SKM-1 treated with dmso at 0.1 percent for 144 hours (cell line): ENCODE measurements around the gene CASKIN2.
"Not testable (repeated sequence)": the region's sequence is repeated elsewhere in the genome, so short reads cannot be mapped to it uniquely, and the experiment has no call there.

Experiments used
- DNase-seq: peaks from one replicate; lab custom pipeline; 2025; ENCODE audit not compliant: unreplicated experiment; lab: John Stamatoyannopoulos, UW

CASKIN2 gene

DNA sequence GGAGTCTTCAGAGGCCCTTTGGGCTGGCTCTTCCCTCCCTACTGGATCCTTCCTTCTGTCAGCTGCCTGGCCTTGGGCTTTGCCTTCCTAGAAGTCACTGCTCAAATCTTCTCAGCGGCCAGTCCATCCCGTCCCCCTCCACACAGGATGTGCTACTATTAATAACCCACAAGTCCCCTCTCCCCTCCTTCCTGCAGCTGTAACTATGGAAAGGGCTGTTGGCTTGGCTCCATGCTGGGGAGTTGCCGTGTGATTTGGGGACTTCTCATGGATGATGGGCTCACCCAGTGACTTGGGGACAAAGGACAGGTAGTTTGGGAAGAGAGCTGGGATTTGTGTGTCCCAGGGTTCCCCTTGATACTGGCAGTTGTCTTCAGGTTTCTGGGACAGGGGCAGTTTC is 39.5 kb downstream of the CASKIN2 start:
- DNase-seq, result no peak

DNA sequence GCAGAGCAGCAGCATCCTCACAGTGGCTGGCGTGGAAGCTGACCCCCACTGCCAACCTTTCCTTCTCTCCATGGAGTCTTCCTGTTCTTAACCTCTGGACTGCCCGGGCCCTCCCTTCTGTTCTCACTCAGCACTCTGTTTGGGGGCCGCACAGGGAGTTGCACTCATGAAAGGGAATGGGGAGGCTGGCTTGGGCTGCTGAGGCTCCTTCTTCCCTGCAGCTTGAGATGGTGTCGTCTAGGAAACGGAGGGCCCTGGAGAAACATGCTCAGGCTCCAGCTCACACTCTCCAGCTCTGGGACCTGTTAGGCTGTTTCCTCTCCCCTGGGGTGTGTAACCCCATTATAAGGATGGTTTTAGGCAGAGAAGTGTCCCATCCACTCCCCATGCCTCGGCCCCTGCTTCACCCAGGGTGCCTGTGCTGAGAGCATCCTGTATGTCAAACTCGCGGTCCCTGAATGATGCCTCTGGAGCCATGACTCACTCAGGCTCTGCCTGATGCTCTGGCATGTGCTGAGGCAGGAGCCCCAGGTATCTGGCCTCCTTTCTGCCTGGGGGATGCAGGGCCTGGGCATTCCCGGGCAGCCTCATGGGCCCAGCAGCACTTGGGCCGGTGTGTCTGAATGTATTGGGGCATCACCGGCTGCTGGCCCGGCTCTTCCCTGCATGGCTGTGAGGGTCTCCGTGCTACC is 40.0 kb downstream of the CASKIN2 start:
- no peak for DNase-seq

- no peak for DNase-seq
Measured at GRCh38 chr17:75474736-75475135, 40.6 kb downstream of the CASKIN2 start.

GRCh38 chr17:75473246-75473645 is 42.1 kb downstream of the CASKIN2 start:
- no peak for DNase-seq

DNA sequence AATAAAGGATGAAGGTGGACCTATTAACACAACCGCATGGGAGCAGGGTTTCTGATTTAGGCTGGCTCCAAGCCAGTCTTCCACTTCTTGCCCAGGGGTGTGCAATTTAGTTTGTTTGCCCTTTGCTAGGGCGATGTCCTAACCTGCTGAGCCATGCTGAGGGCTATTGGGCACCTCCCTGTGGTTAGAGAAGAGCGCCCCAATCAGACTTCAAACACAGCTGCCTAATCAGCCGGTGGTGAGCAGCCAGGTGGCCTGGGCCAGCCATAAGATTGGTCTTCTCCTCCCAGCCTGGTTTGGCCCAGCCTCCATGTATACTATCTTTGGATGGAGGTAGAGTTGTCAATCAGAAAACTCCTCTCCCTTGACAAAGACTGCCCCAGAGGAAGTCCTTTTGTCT is 43.2 kb downstream of the CASKIN2 start:
- DNase-seq, result no peak

DNA sequence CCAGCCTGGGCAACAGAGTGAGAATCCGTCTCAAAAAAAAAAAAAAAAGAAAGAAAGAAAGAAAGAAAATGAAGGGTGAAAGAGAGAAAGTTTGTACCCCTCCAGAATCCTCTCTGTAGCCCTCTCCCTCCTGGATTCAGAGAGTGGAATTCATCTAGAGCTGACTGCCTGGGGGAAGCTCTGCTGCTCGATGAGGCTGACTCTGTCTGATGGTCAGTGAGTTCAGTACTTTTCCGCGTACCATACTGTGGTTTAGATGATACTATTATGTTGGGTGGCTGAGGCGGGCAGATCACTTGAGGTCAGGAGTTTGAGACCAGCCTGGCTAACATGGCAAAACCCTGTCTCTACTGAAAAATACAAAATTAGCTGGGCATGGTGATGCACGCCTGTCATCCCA is 44.1 kb downstream of the CASKIN2 start:
- no peak for DNase-seq

DNA sequence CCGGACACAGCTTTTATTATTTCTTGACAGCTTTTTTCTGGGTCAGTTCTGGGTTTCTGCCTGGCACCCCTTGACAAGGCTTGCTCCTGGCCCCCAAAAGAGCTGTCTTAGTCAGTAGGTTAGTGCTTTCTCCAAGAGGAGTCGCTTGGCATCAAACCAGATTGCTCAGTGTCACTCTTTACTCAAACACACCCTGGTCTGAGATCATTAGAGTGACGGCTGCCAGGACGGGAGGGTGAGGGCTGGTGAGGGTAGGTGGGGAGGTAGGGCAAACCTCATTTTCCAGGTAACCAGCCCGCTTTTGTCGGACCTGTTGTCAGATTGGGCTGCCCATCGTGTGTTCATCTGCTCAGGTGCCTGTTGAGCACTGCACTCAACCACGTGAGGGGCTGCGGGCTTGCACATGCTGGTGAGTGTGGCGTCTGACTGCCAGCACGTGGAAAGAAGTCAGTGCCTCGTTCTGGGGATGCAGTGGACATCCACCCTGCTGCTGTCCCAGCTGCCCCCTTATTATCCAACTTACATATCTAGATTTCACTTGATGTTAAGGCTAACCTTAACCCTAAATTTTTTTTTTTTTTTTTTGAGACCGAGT is 46.5 kb downstream of the CASKIN2 start:
- DNase-seq, result no peak

GRCh38 chr17:75468291-75468754 is 47.0 kb downstream of the CASKIN2 start:
- DNase-seq, result no peak

DNA sequence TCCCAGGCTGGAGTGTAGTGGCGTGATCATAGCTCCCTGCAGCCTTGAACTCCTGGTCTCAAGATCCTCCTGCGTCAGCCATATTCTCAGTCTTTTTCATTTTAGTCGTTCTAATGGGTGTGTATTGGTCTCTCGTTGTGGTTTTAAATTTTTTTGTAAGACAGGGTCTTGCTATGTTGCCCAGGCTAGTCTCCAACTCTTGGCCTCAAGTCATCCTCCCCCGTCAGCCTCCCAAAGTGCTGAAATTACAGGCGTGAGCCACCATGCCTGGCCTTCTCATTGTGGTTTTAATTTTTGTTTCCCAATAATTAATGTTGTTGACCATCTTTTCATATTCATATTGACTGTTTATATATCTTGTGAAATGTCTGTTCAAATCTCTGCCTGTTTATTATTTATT is 50.3 kb downstream of the CASKIN2 start:
- DNase-seq, result no peak

DNA sequence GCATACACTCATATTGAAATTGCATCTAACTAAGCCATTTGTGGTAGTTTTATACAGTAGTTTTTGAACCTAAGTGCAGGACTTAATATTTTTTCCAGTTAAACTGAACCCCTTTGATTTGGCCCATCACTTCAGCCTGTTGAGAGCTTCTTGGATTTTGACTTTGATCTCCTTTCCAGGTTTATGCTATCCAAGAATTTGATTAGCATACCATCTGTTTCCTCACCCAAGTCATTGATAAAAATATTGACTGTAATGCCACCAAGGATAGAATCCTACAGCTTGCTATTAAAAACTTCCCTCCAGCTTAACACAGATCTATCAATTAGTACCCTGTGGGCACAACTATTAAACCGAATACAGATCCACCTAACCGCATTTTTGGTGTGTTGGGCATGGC is 51.7 kb downstream of the CASKIN2 start:
- DNase-seq, result no peak

GRCh38 chr17:75460295-75460694 is 55.0 kb downstream of the CASKIN2 start:
- DNase-seq, result no peak

DNA sequence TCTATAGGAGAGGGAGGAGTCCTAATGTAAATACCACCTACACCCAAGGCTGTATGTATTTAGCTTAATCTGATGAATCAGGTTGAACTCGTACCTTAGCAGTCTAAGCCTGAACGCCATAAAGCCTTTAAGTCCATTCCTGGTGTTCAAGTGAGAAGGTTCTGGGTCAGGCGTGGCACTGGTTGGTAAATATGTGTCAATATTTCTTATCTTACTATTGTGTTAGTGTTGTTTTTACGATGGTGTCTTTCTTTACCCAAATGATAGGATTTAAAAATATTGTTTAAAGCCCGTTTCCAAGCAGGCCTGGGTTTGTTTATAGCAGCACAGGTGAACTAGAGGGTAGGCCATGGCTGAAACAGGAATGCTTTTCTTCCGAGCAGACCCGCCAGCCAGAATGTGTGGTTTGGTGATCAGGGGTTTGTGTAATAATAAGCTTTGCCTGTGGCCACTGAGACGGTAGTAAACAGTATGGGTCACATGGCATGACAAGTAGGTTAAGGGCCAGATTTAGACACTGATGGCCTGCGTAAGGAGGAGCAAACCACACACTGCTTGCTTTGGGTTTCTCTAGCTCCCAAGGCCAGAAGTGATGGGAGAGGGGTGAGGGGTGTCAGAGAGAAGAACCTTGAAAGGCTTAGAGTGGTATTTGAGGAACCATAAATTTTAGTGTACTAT is 55.6 kb downstream of the CASKIN2 start:
- DNase-seq, result peak; percentile 55

DNA sequence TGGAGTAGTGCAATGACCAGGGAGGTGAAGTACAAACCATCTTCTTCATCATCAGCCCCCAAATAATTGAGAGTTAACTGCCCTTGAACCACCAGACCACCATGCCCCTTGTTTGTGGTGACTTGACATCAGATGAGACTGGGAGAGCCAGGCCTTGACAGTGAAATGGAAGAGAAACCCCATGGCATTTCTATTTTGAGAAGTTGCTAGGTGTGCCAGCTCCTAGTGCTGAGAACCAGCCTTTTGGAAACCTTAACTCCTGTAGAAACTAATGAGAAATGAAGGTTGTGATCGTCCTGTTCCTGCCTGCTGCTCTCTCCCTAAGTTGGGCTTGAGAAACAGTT is 56.1 kb downstream of the CASKIN2 start:
- no peak for DNase-seq

DNA sequence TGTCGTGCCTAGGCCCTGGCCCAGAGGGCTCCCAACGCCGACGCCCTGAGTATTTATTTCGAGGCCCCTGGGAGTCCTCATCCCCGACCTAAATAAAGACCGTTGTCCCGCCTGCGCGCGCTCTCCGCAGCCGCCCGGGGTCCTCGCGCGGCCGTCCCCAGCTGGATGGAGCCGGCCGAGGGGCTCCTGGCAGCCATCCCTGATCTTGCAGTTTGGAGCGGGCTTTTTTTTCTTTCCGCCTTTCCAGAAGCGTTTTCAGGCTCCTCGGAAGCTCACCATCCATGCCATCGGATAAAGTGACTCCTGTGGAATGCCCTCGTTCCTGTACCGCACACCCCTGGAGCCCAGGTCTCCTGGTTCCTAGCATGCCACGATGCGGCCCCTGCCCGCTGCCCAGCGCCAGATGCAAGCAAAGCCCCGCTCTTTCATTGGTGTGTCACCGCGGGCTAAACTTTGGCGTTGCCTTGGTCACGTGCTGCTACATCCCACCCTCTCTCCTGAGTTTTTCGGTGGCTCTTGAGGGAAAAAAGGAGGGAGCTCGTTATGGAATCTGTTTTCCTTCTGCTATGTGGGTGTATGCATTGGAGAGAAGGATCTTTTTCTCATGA is 58.2 kb downstream of the CASKIN2 start:
- no peak for DNase-seq

DNA sequence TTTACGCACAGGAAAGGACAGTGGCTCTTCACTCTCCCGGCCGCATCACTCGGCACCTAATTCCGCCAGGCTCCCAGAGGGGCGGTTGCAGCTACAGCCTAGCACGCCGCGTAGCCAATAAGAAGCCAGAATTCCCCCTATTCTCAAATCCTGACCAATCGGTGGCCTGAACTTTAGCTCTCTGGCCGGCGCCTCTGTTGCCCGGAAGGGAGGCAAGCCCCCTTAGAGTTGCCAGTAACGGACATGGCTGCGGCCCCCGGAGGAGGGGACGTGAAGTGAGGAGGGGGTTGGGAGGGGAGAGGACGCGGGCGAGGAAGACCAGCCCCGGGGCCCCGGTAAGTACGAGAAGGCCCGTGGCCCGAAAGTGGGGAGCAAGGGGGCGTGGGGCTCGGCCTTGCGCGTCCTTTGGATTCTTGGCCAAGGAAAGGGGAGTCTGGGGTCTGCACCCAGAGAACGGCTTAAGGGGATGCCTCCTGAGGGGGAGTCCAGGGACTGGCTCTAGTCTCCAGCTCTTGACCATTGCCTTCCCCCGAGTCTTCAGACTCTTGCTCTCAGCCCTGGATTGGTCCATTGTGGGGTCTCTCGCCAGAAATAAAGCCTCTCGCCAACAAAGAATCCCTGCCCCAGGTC is 58.8 kb downstream of the CASKIN2 start, which contains the start of gene TMEM94:
Gene TMEM94, plus strand, starts transcription at position 219 of the 630 bp plus-strand sequence. CDS start 15,271 bp downstream, outside the sequence.
- DNase-seq, result peak; percentile 97

DNA sequence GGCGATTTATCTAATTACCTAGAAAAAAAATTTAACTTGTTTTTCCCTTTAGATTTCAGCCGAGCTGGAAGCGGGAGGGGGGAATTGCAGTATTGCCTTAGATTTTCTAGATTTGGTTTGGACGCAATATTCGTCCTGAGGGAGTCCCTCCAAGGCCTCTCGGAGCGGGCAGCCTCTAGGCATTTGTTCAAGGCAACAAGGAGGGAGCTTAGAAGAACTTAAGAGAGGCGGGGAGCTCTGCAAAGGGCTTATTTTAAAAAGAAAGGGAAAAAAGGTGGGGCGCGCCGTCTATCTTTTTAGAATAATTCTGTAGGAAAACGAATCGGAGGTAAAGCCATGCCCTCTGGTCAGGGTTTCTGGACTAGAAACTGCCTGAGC is 59.3 kb downstream of the CASKIN2 start:
- DNase-seq, result no peak

GRCh38 chr17:75454672-75455071 is 60.7 kb downstream of the CASKIN2 start:
- not testable (repeated sequence) for DNase-seq

DNA sequence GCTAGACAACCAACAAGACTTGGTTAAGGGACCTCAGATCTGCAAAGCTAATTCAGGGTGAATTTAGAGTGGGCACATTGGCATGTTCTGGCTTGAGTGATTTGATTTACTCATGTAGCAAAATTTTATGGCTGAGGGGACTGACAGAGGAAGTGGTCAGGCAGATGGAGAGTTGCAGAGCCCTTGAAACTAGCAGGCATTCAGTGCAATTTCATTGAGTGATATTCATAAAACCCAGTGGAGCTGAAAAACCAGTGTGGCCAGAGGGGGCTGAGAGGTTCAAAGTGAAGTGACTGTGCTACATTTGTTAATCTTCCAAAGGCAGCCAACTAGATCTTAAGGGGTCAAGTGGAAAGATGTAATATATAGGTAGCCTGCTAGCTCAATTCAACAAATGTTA is 61.1 kb downstream of the CASKIN2 start:
- no peak for DNase-seq

DNA sequence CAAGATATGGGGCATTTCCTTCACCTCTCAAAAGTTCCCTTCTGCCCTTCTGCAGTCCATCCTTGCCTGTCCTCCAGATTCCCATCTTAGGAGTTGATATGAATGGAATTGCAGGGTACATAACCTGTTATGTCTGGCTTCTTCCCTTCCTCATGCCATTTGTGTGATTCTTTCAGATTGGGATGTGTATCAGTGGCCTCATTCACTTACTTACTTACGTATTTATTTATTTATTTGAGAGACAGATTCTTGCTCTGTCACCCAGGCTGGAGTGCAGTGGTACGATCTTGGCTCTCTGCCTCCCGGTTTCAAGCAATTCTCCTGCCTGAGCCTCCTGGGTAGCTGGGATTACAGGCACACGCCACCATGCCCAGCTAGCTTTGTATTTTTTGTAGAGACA is 65.1 kb downstream of the CASKIN2 start:
- DNase-seq, result no peak
